HG03342 (cell line): ENCODE measurements around the gene ANXA7.

Source experiments
- ATAC-seq: cut with Tn5 transposase; IDR thresholded peaks from one replicate; pipeline ENCODE4 v1.9.1; 2021; ENCODE audit warnings: mild to moderate bottlenecking, moderate library complexity; ENCODE audit not compliant: unreplicated experiment

Gene ANXA7

DNA sequence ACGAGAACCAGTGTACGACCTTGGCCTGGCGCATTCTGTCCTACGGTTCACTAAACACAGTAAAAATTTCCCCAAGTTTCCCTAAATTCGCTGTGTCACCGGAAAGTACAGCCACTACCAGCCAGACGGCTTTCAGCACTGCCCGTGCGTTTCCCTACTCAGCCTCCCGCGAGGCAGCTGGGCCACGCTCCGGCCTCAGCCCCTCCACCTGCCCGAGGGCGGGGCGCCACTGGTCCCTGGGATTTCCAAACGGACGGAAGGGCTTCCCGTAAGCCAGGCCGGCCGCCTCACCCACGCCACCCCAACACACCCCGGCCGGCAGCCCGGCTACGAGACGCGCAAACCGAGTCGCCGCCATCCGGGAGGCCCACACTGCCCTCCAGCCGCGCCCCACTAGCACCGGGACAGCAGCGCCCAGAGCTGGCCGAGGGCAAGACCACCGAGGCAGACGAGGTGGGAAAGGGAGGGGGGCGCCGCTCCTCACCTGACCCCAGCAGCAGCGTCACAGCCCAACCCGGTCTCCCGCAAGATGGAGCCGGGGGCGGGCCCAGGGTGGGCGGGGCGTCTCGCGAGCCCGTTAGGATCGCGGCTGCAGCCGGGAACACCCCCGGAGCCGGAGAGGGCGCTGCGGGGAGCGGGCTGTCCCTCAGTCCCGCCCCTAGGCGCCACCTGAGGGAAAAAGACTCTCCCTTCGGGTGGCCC is at the start of gene ANXA7:
TSS of gene ANXA7 (minus strand) at position 531 of the 702 bp plus-strand sequence. CDS start 13,202 bp downstream, outside the sequence.
- peak; percentile 91 for ATAC-seq

- ATAC-seq, result no peak
These were observed 47.0 kb upstream of the ANXA7 start for GRCh38 chr10:73460897-73461296.

GRCh38 chr10:73459683-73460314 is 45.9 kb upstream of the ANXA7 start:
- ATAC-seq, result no peak

DNA sequence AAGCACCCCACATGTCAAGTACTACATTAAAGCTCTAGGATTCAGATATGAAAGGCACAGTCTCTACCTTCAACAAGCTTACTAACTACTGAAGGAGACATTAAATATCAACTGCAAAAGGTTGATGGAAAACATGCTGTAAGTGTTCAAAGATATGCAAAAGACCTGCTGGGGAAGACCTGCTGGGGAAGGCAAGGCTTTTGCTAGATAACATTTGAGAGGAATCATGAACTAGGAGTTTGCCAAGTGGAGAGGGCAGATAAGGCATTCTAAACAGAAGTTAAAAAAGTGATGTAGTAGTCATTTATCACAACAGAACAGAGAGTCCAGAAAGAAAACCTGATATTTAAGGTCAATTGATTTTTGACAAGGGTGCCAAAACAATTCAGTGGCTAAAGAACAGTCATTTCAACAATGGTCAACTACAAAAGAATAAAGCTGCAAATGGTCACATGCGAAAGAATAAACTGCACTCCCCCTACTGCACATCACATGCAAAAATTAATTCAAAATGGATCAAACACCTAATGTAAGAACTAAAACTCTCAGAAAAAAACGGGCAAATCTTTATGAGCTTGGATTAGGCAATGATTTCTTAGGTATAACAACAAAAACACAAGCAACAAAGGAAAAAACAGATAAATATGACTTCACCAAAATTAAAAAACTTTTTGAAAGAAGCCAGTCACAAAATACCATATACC is 42.5 kb upstream of the ANXA7 start:
- ATAC-seq, result no peak

GRCh38 chr10:73449113-73449512 is 35.3 kb upstream of the ANXA7 start:
- ATAC-seq, result no peak

DNA sequence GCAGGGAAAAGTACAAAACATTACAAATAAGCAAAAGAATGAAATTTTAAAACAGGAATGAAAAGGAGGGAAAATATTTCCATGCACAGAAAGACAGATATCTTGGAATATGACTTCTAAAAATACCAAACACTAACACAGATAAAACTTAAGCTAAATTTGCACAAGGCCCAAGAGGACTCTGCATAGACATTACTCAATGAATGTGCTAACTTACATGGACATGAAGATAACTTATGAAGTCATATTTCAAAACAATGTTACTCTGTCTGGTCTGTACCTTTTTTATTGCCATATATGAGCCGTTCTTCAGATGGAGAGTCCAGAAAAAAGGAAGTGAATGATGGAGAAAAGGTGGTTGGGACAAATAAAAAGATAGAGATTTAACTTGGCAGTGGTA is 34.5 kb upstream of the ANXA7 start:
- ATAC-seq, result no peak

DNA sequence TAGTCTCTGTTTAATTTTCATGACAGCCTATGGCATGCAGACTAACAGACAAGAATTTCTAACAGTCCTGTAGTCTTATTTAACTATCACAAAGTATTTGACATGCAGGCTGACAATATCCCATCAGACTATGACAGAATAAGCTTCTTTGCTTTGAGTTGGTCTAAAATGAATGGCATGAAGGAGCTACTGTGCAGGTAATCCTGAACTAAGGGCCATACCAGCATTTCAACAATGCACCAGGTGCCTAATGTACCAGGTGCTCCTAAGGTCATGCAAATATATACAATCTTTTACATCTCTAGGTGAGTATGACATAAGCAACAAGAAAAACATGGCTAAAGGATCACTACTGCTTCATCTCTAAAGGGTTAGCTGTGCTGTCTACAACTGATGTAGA is 33.1 kb upstream of the ANXA7 start:
- no peak for ATAC-seq

GRCh38 chr10:73444457-73444856 is 30.6 kb upstream of the ANXA7 start:
- ATAC-seq, result no peak

DNA sequence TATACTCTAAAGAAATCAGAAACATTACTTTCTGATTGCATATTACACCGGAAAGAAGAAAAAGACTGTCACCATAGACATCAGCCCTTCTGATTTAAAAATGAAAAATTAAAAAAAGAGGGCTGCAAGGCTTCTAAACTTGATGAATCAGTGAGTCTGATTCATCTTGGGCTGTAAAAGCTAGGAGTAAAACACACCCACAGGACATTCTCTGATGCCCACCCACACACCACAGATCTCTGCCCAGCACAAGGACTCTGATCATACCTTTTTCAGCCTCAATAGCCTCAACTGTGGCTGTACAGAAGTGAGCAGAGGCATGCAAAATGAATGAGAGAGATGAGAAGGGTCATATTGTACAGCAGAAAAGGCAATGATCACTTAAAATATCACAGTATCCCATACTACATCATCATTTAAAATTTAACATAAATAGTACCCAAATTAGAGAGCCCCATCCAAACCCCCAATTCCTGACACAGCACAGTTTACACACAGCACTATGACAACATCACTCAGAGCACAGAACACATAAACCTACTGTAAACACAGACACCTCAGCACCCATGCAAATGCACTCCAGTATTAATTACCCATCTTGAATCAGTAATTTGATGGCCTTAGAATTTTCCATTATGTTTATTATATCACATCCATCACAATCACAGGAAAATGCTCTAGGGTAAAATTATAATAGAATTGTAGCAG is 25.9 kb upstream of the ANXA7 start:
- no peak for ATAC-seq

DNA sequence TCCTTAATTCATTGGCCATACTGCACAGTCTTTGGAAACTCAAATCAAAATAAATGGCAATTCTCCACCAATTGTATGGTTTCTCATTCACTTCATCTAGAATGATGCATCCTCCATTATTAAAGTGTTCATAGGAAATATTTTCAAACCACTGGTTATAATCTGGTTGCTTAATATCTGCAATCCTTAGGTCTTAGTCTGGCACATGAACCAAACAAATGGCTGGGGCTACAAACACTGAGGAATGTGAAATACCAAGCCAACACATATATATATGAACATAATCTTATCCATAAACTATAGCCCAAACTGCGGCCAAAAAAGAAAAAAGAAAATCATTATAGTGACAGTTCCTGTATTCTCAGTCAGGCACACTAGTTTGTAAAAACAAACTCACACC is 25.2 kb upstream of the ANXA7 start:
- ATAC-seq, result no peak

GRCh38 chr10:73433538-73433867 is 19.6 kb upstream of the ANXA7 start, which contains the start of gene MSS51:
MSS51 (minus strand) TSS chr10:73433561; CDS start chr10:73428284, 5,277 bp downstream.
- no peak for ATAC-seq

DNA sequence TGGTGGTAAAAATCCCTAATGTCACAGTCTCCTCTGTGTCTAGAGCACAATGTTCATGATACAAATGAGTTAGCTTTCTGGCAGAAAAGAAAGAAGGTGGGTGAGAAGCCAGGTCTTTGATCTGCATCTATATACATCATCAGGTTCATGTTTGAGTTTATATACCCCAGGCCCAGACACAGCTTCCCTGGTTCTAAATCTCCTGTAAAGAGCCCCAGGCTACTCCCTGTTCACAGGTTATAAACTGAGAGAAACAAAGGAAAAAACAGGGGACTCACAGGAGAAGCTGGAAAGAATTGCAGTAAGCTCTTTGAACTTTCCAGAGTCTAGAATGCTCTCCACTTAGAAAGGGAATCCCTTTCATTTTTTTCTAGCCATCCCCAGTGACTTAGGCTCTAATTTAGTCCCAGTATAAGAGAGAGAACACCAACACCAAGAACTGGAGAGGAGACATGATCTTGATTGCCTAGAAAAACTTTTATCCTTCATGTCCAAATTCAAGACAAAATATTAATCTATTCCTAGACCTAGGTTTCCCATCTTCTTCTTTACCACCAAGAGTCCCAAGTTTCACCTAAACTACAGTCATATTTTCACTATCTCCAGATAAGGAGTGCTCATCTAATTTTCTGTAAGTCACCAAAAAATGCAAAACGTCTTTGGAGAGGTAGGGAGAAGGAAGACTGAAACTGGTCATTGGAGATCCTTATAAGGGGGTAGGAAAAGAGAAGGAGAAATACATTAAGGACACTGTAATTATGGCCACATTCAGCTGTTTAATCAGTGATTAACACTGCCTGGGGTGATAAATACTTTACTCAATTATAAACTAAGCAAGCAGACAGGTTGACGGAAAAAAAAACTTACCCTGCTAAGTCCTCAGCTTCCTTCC is 19.0 kb upstream of the ANXA7 start:
- no peak for ATAC-seq

- no peak for ATAC-seq
These were observed 12.5 kb upstream of the ANXA7 start for GRCh38 chr10:73426318-73426717.

GRCh38 chr10:73424478-73424877 is 10.6 kb upstream of the ANXA7 start:
- ATAC-seq, result no peak

DNA sequence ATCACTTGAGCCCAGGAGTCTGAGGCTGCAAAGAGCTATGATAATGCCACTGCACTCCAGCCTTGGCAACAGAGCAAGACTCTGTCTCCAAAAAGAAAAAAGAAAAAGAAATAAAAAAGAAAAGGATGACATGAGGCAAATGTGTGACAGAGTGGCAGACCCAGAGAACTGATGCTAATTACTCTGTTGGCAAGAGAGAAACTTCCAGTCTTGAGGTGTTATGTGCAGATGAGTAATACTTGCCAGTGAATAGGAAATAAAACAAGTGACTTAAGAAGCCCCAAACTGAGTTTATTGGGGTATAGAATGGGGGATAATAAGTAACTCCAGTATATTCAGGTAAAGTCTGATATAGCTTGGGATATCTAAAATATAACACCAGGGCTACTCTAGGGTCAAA is 9.5 kb upstream of the ANXA7 start:
- ATAC-seq, result no peak

GRCh38 chr10:73416571-73416970 is 2.7 kb upstream of the ANXA7 start:
- no peak for ATAC-seq

DNA sequence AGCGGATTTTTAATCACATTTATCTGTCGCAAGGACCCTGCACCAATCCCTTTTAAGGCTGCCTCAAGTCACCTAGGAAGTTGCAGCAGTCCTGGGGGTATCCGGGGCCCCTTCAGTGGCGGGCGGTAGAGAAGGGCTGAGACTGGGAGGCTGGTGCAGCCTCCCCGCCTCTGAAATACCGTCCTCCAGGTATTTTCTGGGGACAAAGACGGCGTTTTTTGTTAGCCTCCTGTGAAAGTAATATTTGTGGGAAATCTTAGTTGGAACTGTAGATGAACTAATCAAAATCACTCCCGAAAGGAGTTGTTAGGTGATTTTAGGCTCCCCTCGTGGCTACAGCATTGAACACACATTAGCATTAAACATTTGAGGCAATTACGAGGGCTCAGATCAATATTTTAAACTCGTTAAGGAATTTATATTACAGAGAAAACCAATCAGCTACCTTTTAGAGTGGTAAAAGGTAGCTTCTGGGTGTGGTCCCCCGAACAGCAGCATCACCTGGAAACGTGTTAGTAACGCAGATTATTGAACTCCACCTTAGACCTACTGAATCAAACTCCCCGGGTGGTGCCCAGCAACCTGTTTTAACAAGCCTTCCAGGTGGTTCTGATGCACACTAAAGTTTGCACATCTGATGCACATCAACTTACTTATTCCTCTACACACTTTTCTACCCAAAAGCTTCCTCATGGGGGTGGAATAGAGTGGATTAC is 530 bp upstream of the ANXA7 start:
- ATAC-seq, result no peak

- ATAC-seq, result peak; percentile 38
These were observed 740 bp downstream of the ANXA7 start for GRCh38 chr10:73413108-73413527.

DNA sequence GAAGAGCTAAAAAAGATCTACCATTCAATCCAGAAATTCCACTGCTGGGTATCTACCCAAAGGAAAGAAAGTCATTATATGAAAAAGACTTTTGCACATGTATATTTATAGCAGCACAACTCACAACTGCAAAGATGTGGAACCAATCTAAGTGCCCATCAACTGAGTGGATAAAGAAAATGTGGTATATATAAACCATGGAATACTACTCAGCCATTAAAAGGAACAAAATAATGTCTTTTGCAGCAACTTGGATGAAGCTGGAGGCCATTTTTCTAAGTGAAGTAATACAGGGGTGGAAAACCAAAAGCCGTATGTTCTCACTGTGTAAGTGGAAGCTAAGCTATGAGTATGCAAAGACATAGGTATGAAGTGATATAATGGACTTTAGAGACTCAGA is 3.0 kb downstream of the ANXA7 start:
- ATAC-seq, result no peak

DNA sequence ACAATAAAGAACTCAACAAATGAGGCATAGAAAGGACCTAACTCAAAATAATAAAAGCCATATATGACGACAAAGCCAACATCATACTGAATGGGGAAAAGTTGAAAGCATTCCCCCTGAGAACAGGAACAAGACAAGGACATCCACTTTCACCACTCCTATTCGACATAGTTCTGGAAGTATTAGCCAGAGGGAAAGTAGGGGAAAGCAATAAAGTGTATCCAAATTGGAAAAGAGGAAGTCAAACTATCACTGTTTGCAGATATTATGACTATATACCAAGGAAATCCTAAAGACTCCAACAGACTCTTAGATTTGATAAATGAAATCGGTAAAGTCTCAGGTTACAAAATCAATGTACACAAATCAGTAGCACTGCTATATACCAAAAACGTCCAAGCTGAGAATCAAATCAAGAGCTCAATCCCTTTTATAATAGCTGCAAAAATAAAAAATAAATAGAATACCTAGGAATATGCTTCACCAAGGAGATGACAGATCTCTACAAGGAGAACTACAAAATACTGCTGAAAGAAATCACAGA is 4.8 kb downstream of the ANXA7 start:
- ATAC-seq, result no peak
